ENCODE data around the gene TAP2.

The TAP2 gene

GRCh38 chr6:32853541-32854375, 15.2 kb upstream of the TAP2 start, which contains the start of the genes PSMB9 and TAP1:
Gene PSMB9 (plus strand): TSS chr6:32854192. CDS start chr6:32854230, 38 bp downstream.
Gene TAP1 (minus strand): TSS chr6:32853704. CDS start chr6:32853636, 68 bp downstream.
- peak; percentile 18 for DNase-seq

GRCh38 chr6:32852844-32853540, 14.5 kb upstream of the TAP2 start:
- DNase-seq = no peak

- no peak for DNase-seq
Measured at GRCh38 chr6:32852018-32852843, 13.7 kb upstream of the TAP2 start.

- no peak for DNase-seq
Measured at GRCh38 chr6:32851025-32851424, 12.5 kb upstream of the TAP2 start.

- no peak for DNase-seq
Measured at GRCh38 chr6:32849126-32849525, 10.6 kb upstream of the TAP2 start.

- DNase-seq = no peak
Measured at GRCh38 chr6:32847795-32848194, 9.3 kb upstream of the TAP2 start.

GRCh38 chr6:32847004-32847403, 8.5 kb upstream of the TAP2 start:
- no peak for DNase-seq

- DNase-seq = no peak
Measured at GRCh38 chr6:32845384-32845884, 6.9 kb upstream of the TAP2 start.

GRCh38 chr6:32844839-32845383, 6.4 kb upstream of the TAP2 start:
- DNase-seq = no peak

GRCh38 chr6:32843979-32844838, 5.7 kb upstream of the TAP2 start, which contains the start of gene PSMB8:
Gene PSMB8 (minus strand): TSS chr6:32844047. CDS start chr6:32843996, 51 bp downstream.
- peak; percentile 80 for DNase-seq

GRCh38 chr6:32843331-32843978, 4.9 kb upstream of the TAP2 start:
- DNase-seq = no peak

GRCh38 chr6:32842690-32843089, 4.2 kb upstream of the TAP2 start:
- DNase-seq = no peak

GRCh38 chr6:32842021-32842650, 3.6 kb upstream of the TAP2 start:
- no peak for DNase-seq

- DNase-seq = no peak
Measured at GRCh38 chr6:32840604-32841246, 2.2 kb upstream of the TAP2 start.

GRCh38 chr6:32839356-32839755, 817 bp upstream of the TAP2 start:
- DNase-seq = no peak

- DNase-seq = no peak
Measured at GRCh38 chr6:32837651-32838113, 857 bp downstream of the TAP2 start.

- DNase-seq = no peak
Measured at GRCh38 chr6:32836873-32837272, 1.7 kb downstream of the TAP2 start.

- no peak for DNase-seq
Measured at GRCh38 chr6:32835167-32835893, 3.2 kb downstream of the TAP2 start.

- DNase-seq = no peak
Measured at GRCh38 chr6:32833664-32834063, 4.9 kb downstream of the TAP2 start.

All from NCI-H1092 treated with DMSO at 0.1 percent for 48 hours (cell line).